Measurements from ENCODE around the gene RPS25. TPM values are rescaled to one million over a fixed set of nuclear protein-coding genes. Genes with fewer than 3 reads are reported as not detected.
"Not testable (repeated sequence)": the region's sequence is repeated elsewhere in the genome, so short reads cannot be mapped to it uniquely, and the experiment has no call there.

RPS25 gene
- total and polyA plus RNA-seq, 10 of the 15 experiments (the other 5 are each of a cell fraction or from before 2014, with no cell fraction given): 886 to 3,746 (median 3,066) TPM

DNA sequence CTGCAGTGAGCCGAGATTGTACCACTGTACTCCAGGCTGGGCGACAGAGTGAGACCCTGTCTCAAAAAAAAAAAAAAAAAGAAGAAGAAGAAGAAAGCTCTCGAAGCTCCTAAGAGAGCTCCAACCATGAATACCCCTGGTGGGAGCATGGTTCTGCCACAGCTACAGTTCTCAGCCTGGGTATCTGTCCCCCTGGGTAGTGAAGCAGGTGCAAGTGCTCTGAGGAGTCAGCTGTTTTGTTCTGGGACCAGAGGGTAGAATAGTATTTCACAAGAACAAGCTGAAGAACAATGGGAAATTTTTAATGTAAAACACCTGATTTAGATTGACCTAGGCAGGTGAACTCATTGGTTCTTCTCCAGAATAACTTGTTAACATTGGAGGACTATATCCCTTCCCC is 43.1 kb upstream of the RPS25 start:
- CTCF ChIA-PET: interaction anchor here (1.1 to 2.9 kb wide), 2 partner anchors 135 to 262 kb away, joined by 7 to 10 read pairs; no protein-coding TSS in a partner anchor
- ATAC-seq: no peak
- H3K9ac ChIP-seq (ENCODE audit: control insufficient read depth, insufficient read depth, low read length): no peak overlapping the region
- H3K79me2 ChIP-seq (ENCODE audit: control insufficient read depth, insufficient read depth, low read length): peaks cover 16% of the 10 kb centered on the region
- H3K4me3 ChIP-seq: no peak overlapping the region
- no peaks in the 10 kb centered on the region; the same call in 1 of the 2 replicates for H3K4me1 ChIP-seq (ENCODE audit: control insufficient read depth, insufficient read depth, low read length)
- RAD21 ChIA-PET (ENCODE audit: unreplicated experiment): interaction anchor here (1.0 to 1.5 kb wide), 2 partner anchors 24 to 32 kb away, joined by 3 read pairs; no protein-coding TSS in a partner anchor
- no peak overlapping the region for H3K4me2 ChIP-seq (ENCODE audit: control insufficient read depth, insufficient read depth)
- FAIRE-seq: no peak
- H4K20me1 ChIP-seq (ENCODE audit: control insufficient read depth, insufficient read depth): no peaks in the 10 kb centered on the region
- no peak overlapping the region for H3K27ac ChIP-seq (ENCODE audit: control insufficient read depth, insufficient read depth)
- no peaks in the 10 kb centered on the region for H3K27me3 ChIP-seq (replicated peaks in 1 of 2; ENCODE audit: control insufficient read depth in 2 of 2, insufficient read depth in 2 of 2, low read length in 1 of 2)
- no peaks in the 10 kb centered on the region for H3K36me3 ChIP-seq (ENCODE audit: control insufficient read depth in 2 of 2, insufficient read depth in 2 of 2, low read length in 1 of 2)
- in situ Hi-C loops (cut with MboI): no loop called here
- no peaks in the 10 kb centered on the region for H3K9me3 ChIP-seq (replicated peaks; ENCODE audit: control insufficient read depth, insufficient read depth, low read length)
- no peak for DNase-seq (ENCODE audit: low read depth, low spot score)
- SMC1A ChIA-PET (ENCODE audit: uncharacterized antibody, unreplicated experiment): no interaction called here
- no peak for TF ChIP-seq MYB (IDR thresholded peaks at IDR 0.05; ENCODE audit: borderline replicate concordance, low read depth, low read length)
- no peak for TF ChIP-seq NR2C1 (IDR thresholded peaks at IDR 0.05)
- no peak for TF ChIP-seq MEF2A (IDR thresholded peaks at IDR 0.05; ENCODE audit: insufficient read depth, low read depth, low read length)
- WGBS (ENCODE audit: insufficient coverage, insufficient replicate concordance, low lambda C conversion rate, missing lambda C conversion rate): 78% methylated on average over 2 of the region's 3 CpGs
- POLR2A ChIA-PET: interaction anchor here (0.6 to 1.5 kb wide), 4 partner anchors 9 to 232 kb away, joined by 3 to 5 read pairs (median 3); a partner anchor contains a TSS
- no peak overlapping the region for H2AFZ ChIP-seq (ENCODE audit: control insufficient read depth, low read depth, low read length)
- no TSS peak for BruUV-seq (replicated peaks)
- intact Hi-C loops (cut with micrococcal nuclease; ENCODE audit: unreplicated experiment): no loop called here

DNA sequence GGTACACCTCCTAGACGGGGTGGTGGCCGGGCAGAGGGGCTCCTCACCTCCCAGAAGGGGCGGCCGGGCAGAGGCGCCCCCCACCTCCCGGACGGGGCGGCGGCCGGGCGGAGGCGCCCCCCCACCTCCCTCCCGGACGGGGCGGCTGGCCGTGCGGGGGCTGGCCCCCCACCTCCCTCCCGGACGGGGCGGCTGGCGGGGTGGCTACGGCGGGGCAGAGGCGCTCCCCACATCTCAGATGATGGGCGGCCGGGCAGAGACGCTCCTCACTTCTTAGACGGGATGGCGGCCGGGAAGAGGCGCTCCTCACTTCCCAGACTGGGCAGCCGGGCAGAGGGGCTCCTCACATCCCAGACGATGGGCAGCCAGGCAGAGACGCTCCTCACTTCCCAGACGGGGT is 41.0 kb upstream of the RPS25 start:
- H4K20me1 ChIP-seq (ENCODE audit: control insufficient read depth, insufficient read depth); DNase-seq (ENCODE audit: low read depth, low spot score); H3K4me2 ChIP-seq (ENCODE audit: control insufficient read depth, insufficient read depth); BruUV-seq (replicated peaks); FAIRE-seq; H3K36me3 ChIP-seq (ENCODE audit: control insufficient read depth in 2 of 2, insufficient read depth in 2 of 2, low read length in 1 of 2); H3K4me3 ChIP-seq; H2AFZ ChIP-seq (ENCODE audit: control insufficient read depth, low read depth, low read length); H3K9ac ChIP-seq (ENCODE audit: control insufficient read depth, insufficient read depth, low read length); H3K27ac ChIP-seq (ENCODE audit: control insufficient read depth, insufficient read depth); SMC1A ChIA-PET (ENCODE audit: uncharacterized antibody, unreplicated experiment); ATAC-seq; H3K4me1 ChIP-seq (ENCODE audit: control insufficient read depth, insufficient read depth, low read length); H3K9me3 ChIP-seq (replicated peaks; ENCODE audit: control insufficient read depth, insufficient read depth, low read length); RAD21 ChIA-PET (ENCODE audit: unreplicated experiment); CTCF ChIA-PET; in situ Hi-C loops (cut with MboI); intact Hi-C loops (cut with micrococcal nuclease; ENCODE audit: unreplicated experiment); H3K27me3 ChIP-seq (replicated peaks in 1 of 2; ENCODE audit: control insufficient read depth in 2 of 2, insufficient read depth in 2 of 2, low read length in 1 of 2): not testable (repeated sequence)
- 100% methylated on average over 7 of the region's 35 CpGs for WGBS (ENCODE audit: insufficient coverage, insufficient replicate concordance, low lambda C conversion rate, missing lambda C conversion rate)
- POLR2A ChIA-PET: interaction anchor here (0.8 kb wide), 1 partner anchor 36 kb away, joined by 3 read pairs; no protein-coding TSS in a partner anchor
- H3K79me2 ChIP-seq (ENCODE audit: control insufficient read depth, insufficient read depth, low read length): peaks cover 34% of the 10 kb centered on the region
